Esophagus muscularis mucosa (tissue), 3 donors: ENCODE data around the gene CAD.

Experiments used
- CTCF ChIP-seq, 3 experiments: fragments of 200-600 bp in 2 of 3; fragments of 450-650 bp in 1 of 3; sonication (generic) in 2 of 3; IDR thresholded peaks; one replicate each; pipeline ENCODE4 v1.5.1; 2017 to 2019; ENCODE audit warnings: antibody characterized with exemption in 3 of 3, mild to moderate bottlenecking in 2 of 3, moderate library complexity in 1 of 3
- POLR2AphosphoS5 ChIP-seq, 2 donors: sonication (generic); formaldehyde crosslinking; IDR thresholded peaks; one replicate each; pipeline ENCODE4 v1.6.1; 2017; ENCODE audit warnings: antibody characterized with exemption in 2 of 2

- no peak for TF ChIP-seq CTCF (IDR thresholded peaks at IDR 0.05)
- TF ChIP-seq POLR2AphosphoS5 (IDR thresholded peaks at IDR 0.05) = no peak
These were observed 20.3 kb downstream of the CAD start for GRCh38 chr2:27237341-27237945.
